HG03558 (cell line): ENCODE results near the gene GCNA.
"Not testable (repeated sequence)": the region's sequence is repeated elsewhere in the genome, so short reads cannot be mapped to it uniquely, and the experiment has no call there.

Experiments used
- ATAC-seq: cut with Tn5 transposase; IDR thresholded peaks from one replicate; pipeline ENCODE4 v1.9.1; 2021; ENCODE audit warnings: moderate number of reproducible peaks; ENCODE audit not compliant: unreplicated experiment; ENCODE audit errors: extremely low read depth

GCNA gene

GRCh38 chrX:71634366-71634765 lies 56.1 kb downstream of the GCNA start:
- no peak for ATAC-seq

- no peak for ATAC-seq
These were observed 58.4 kb downstream of the GCNA start for GRCh38 chrX:71636438-71637252.

GRCh38 chrX:71637253-71637618 lies 59.0 kb downstream of the GCNA start:
- no peak for ATAC-seq

GRCh38 chrX:71637848-71638247 lies 59.6 kb downstream of the GCNA start:
- no peak for ATAC-seq

GRCh38 chrX:71638409-71638808 lies 60.2 kb downstream of the GCNA start:
- ATAC-seq = no peak

GRCh38 chrX:71640002-71640401 lies 61.8 kb downstream of the GCNA start:
- no peak for ATAC-seq

GRCh38 chrX:71644406-71644805 lies 66.2 kb downstream of the GCNA start:
- not testable (repeated sequence) for ATAC-seq

- ATAC-seq = no peak
These were observed 72.2 kb downstream of the GCNA start for GRCh38 chrX:71650333-71650969.

- ATAC-seq = no peak
These were observed 74.2 kb downstream of the GCNA start for GRCh38 chrX:71652405-71652804.

GRCh38 chrX:71653344-71653743 lies 75.1 kb downstream of the GCNA start:
- no peak for ATAC-seq

- ATAC-seq = no peak
These were observed 79.0 kb downstream of the GCNA start for GRCh38 chrX:71657267-71657666.

GRCh38 chrX:71659342-71659741 lies 81.1 kb downstream of the GCNA start:
- ATAC-seq = no peak

- ATAC-seq = no peak
These were observed 81.7 kb downstream of the GCNA start for GRCh38 chrX:71659959-71660358.

- ATAC-seq = no peak
These were observed 82.6 kb downstream of the GCNA start for GRCh38 chrX:71660562-71661416.

GRCh38 chrX:71661919-71662318 lies 83.7 kb downstream of the GCNA start:
- ATAC-seq = no peak

- not testable (repeated sequence) for ATAC-seq
These were observed 84.4 kb downstream of the GCNA start for GRCh38 chrX:71662654-71663053.
